Endodermal cell (in vitro differentiated cells): ENCODE results near the gene PARP15. TPM values are rescaled to one million over a fixed set of nuclear protein-coding genes. Genes with fewer than 3 reads are reported as not detected.

Experiments used
- DNase-seq: peaks from one replicate; pipeline ENCODE4 v3.0.0-alpha.2; 2017
- H3K27ac ChIP-seq: 2 replicates; pipeline ENCODE4 v1.5.1; 2013; ENCODE audit warnings: mild to moderate bottlenecking, low read depth, low read length, moderate library complexity
- H3K27me3 ChIP-seq: 2 replicates; pipeline ENCODE4 v1.6.1; 2013; ENCODE audit warnings: mild to moderate bottlenecking, low read length, moderate library complexity; ENCODE audit not compliant: insufficient read depth, control insufficient read depth, poor library complexity, severe bottlenecking
- H3K36me3 ChIP-seq: 2 replicates; pipeline ENCODE4 v1.7.0; 2013; ENCODE audit warnings: mild to moderate bottlenecking, low read length, moderate library complexity; ENCODE audit not compliant: control insufficient read depth, insufficient read depth
- H3K4me1 ChIP-seq: one replicate; pipeline ENCODE4 v1.7.0; 2013; ENCODE audit warnings: low read length; ENCODE audit not compliant: control insufficient read depth, insufficient read depth
- H3K4me3 ChIP-seq: 2 replicates; pipeline ENCODE4 v1.5.1; 2013; ENCODE audit warnings: mild to moderate bottlenecking, low read length, moderate library complexity
- H3K9ac ChIP-seq: 2 replicates; pipeline ENCODE4 v1.6.1; 2013; ENCODE audit warnings: mild to moderate bottlenecking, low read length, moderate library complexity; ENCODE audit not compliant: poor library complexity, severe bottlenecking; ENCODE audit errors: extremely low read depth
- H3K9me3 ChIP-seq: 2 replicates; pipeline ENCODE4 v1.6.1; 2013; ENCODE audit warnings: mild to moderate bottlenecking, low read length, moderate library complexity; ENCODE audit not compliant: control insufficient read depth
- H3K27ac Mint-ChIP-seq: 2 replicates; pipeline ENCODE4 v1.8.0; 2020; ENCODE audit warnings: mixed read lengths
- H3K27me3 Mint-ChIP-seq: 2 replicates; pipeline ENCODE4 v1.8.0; 2021; ENCODE audit warnings: mild to moderate bottlenecking, mixed read lengths; ENCODE audit not compliant: insufficient read depth
- H3K36me3 Mint-ChIP-seq: 2 replicates; pipeline ENCODE4 v1.8.0; 2020; ENCODE audit warnings: low read depth, mixed read lengths
- H3K4me1 Mint-ChIP-seq: 2 replicates; pipeline ENCODE4 v1.8.0; 2020; ENCODE audit warnings: mixed read lengths
- H3K4me3 Mint-ChIP-seq: 2 replicates; pipeline ENCODE4 v1.8.0; 2020; ENCODE audit warnings: mild to moderate bottlenecking, moderate library complexity, mixed read lengths
- H3K9me3 Mint-ChIP-seq: 2 replicates; pipeline ENCODE4 v1.8.0; 2020; ENCODE audit warnings: mild to moderate bottlenecking, mixed read lengths
- WGBS, 2 experiments: methylation state at CpG; one replicate each; pipeline versions ENCODE4 v1.1.5 to v1.1.7; 2013; ENCODE audit warnings: missing lambda C conversion rate in 2 of 2, mixed read lengths in 1 of 2; ENCODE audit not compliant: insufficient coverage in 1 of 2, insufficient read length in 1 of 2; 5-methylcytosine and 5-hydroxymethylcytosine counted together
- total RNA-seq, 2 donors: library from RNA; stranded (reverse); fragmentation: NEBNext Ultra II Directional in 1 of 2; extraction: Animal tissue kit (Norgen Biotek cat#: 25700) in 1 of 2; gene quantifications; 2 replicates in 1 of 2; 3 replicates in 1 of 2; pipeline ENCODE4 v1.2.1, GENCODE V29; 2021
- TF ChIP-seq, protein P1 (sequence below): fragments of 200-600 bp; sonication (generic); conservative IDR thresholded peaks from 2 replicates; pipeline ENCODE4 v1.5.0; 2021; ENCODE audit warnings: antibody characterized with exemption, mild to moderate bottlenecking

The PARP15 gene
- total RNA-seq, 2 donors from 2014 or later = 0.18 to 0.44 TPM

DNA sequence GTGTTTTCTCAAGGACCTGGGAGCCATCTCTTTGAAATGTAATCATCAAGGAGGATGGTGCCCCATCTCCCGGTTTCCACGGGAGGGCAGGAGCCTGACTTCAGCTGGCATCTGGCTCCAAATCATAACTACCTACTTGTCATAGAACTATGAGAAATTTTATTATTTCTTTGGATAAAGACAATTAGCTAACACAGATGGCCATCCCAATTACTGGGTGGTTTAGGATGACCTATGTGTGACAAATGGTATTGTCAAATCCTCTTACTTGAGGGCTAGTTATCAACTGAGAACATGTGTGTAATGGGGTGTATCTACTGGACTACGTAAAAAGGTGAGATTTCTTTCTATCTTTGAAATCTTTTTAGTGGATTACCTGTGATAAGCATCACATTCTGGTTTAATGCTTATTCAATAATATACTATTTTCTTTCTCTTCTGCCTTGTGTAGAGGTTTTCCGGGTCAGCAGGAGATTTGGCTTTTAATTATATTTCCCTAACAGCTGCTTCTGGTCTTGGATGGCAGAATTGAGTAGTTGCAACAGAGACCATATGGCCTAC, 87.9 kb downstream of the PARP15 start:
- TF ChIP-seq, protein P1, sequence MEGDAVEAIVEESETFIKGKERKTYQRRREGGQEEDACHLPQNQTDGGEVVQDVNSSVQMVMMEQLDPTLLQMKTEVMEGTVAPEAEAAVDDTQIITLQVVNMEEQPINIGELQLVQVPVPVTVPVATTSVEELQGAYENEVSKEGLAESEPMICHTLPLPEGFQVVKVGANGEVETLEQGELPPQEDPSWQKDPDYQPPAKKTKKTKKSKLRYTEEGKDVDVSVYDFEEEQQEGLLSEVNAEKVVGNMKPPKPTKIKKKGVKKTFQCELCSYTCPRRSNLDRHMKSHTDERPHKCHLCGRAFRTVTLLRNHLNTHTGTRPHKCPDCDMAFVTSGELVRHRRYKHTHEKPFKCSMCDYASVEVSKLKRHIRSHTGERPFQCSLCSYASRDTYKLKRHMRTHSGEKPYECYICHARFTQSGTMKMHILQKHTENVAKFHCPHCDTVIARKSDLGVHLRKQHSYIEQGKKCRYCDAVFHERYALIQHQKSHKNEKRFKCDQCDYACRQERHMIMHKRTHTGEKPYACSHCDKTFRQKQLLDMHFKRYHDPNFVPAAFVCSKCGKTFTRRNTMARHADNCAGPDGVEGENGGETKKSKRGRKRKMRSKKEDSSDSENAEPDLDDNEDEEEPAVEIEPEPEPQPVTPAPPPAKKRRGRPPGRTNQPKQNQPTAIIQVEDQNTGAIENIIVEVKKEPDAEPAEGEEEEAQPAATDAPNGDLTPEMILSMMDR = no peak
- no peak overlapping the region for H3K9ac ChIP-seq
- Mint-ChIP-seq H3K4me1 (peaks cover 1% of the 10 kb centered on the region), H3K27me3 (peaks cover 20% of the 10 kb centered on the region), H3K27ac (no peak overlapping the region), H3K36me3 (no peaks in the 10 kb centered on the region), H3K4me3 (no peak overlapping the region), H3K9me3 (peaks cover 4% of the 10 kb centered on the region)
- no peaks in the 10 kb centered on the region for H3K27me3 ChIP-seq
- H3K27ac ChIP-seq = no peak overlapping the region
- no peaks in the 10 kb centered on the region for H3K9me3 ChIP-seq
- H3K4me1 ChIP-seq = no peaks in the 10 kb centered on the region
- no peaks in the 10 kb centered on the region for H3K36me3 ChIP-seq
- no peak for DNase-seq
- 90 to 100% methylated on average over 1 to 4 of the region's 4 CpGs for WGBS, 2 experiments
- H3K4me3 ChIP-seq = no peak overlapping the region

DNA sequence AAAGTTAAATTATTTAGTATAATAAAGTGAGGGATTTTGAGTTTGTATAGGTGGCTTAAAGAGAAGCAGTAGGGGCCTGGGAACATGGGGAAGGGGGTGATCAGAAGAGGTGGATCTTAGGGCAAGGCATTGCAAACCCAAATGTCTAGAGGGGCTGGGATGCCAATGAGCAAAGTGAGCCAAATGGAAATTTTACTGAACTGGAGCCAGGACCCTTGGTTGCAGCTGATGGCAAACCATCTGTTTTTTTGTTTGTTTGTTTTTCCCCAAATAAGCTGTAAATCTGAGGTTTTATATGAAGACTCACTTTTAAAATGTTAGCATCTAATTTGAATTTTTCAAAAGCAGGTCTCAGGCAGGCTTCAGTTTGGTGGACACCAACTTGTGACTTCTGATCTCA, 88.4 kb downstream of the PARP15 start:
- Histone ChIP-seq H3K9me3 (no peaks in the 10 kb centered on the region), H3K36me3 (no peaks in the 10 kb centered on the region), H3K4me1 (no peaks in the 10 kb centered on the region), H3K27ac (no peak overlapping the region), H3K9ac (no peak overlapping the region), H3K4me3 (no peak overlapping the region), H3K27me3 (no peaks in the 10 kb centered on the region)
- peaks cover 17% of the 10 kb centered on the region for H3K27me3 Mint-ChIP-seq
- TF ChIP-seq, protein P1 = no peak
- no peaks in the 10 kb centered on the region for H3K36me3 Mint-ChIP-seq
- H3K4me1 Mint-ChIP-seq = no peaks in the 10 kb centered on the region
- no peak overlapping the region for H3K4me3 Mint-ChIP-seq
- H3K9me3 Mint-ChIP-seq = peaks cover 4% of the 10 kb centered on the region
- no peak overlapping the region for H3K27ac Mint-ChIP-seq
- no peak for DNase-seq

DNA sequence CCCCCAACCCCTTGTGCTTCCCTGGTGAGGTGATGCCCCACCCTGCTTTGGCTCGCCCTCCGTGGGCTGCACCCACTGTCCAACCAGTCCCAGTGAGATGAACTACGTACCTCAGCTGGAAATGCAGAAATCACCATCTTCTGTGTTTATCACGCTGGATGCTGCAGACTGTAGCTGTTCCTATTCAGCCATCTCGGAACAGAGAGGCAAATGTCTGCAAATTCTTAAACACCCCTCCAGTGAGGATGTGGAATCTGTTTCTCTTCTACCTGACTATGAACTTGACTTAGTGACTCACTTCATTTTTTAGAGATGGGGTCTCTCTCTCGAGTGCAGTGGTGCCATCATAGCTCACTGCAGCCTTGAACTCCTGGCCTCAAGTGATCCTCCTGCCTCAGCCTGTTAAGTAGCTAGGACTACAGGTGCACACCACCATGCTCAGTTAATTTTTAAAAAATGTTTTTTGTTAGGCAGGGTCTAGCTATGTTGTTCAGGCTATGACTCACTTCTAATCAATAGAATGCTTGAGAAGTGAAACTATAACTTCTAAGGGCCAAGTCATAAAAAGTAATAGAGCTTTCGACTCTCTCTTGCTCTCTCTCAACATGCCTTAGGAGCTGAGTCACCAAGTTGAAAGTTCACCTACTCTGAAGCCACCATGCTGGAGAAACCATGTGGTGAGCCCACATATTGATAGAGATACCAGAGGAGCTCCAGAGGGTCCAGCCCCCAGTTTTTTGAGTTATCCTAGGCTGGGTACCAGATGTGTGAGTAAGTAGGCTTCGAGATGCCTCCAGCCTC, 91.7 kb downstream of the PARP15 start:
- H3K27ac ChIP-seq = no peak overlapping the region
- Mint-ChIP-seq H3K9me3 (peaks cover 4% of the 10 kb centered on the region), H3K4me3 (no peak overlapping the region), H3K36me3 (no peaks in the 10 kb centered on the region), H3K4me1 (no peaks in the 10 kb centered on the region), H3K27me3 (peaks cover 4% of the 10 kb centered on the region), H3K27ac (no peak overlapping the region)
- H3K4me3 ChIP-seq = no peak overlapping the region
- TF ChIP-seq, protein P1 = no peak
- no peaks in the 10 kb centered on the region for H3K27me3 ChIP-seq
- H3K4me1 ChIP-seq = no peaks in the 10 kb centered on the region
- no peak overlapping the region for H3K9ac ChIP-seq
- no peak for DNase-seq
- no peaks in the 10 kb centered on the region for H3K9me3 ChIP-seq
- H3K36me3 ChIP-seq = no peaks in the 10 kb centered on the region
- WGBS, 2 experiments = 92 to 98% methylated on average over 8 of the region's 8 CpGs
